SIG-M5 treated with dmso at 0.1 percent for 504 hours (cell line): ENCODE measurements around the gene KLHL15.
"Not testable (repeated sequence)": the region's sequence is repeated elsewhere in the genome, so short reads cannot be mapped to it uniquely, and the experiment has no call there.

ENCODE experiments used
- DNase-seq: peaks from one replicate; lab custom pipeline; 2025; ENCODE audit not compliant: unreplicated experiment; lab: John Stamatoyannopoulos, UW

The KLHL15 gene

GRCh38 chrX:24019448-24019847 lies 7.5 kb downstream of the KLHL15 start:
- DNase-seq: no peak

GRCh38 chrX:24018809-24019208 lies 8.2 kb downstream of the KLHL15 start:
- peak; percentile 40 for DNase-seq

GRCh38 chrX:24017674-24018073 lies 9.3 kb downstream of the KLHL15 start:
- DNase-seq: no peak

- DNase-seq: no peak
These were observed 12.5 kb downstream of the KLHL15 start for GRCh38 chrX:24014388-24015018.

- DNase-seq: no peak
These were observed 14.7 kb downstream of the KLHL15 start for GRCh38 chrX:24012266-24012665.

GRCh38 chrX:24005867-24006266 lies 21.1 kb downstream of the KLHL15 start:
- DNase-seq: no peak

GRCh38 chrX:24005028-24005427 lies 22.0 kb downstream of the KLHL15 start:
- no peak for DNase-seq

GRCh38 chrX:24002792-24003191 lies 24.2 kb downstream of the KLHL15 start:
- DNase-seq: no peak

- no peak for DNase-seq
These were observed 24.8 kb downstream of the KLHL15 start for GRCh38 chrX:24002167-24002566.

GRCh38 chrX:23999671-24000070 lies 27.3 kb downstream of the KLHL15 start:
- DNase-seq: no peak

- no peak for DNase-seq
These were observed 33.9 kb downstream of the KLHL15 start for GRCh38 chrX:23993012-23993633.

GRCh38 chrX:23992431-23992830 lies 34.6 kb downstream of the KLHL15 start:
- no peak for DNase-seq

- no peak for DNase-seq
These were observed 36.5 kb downstream of the KLHL15 start for GRCh38 chrX:23990455-23990854.

- DNase-seq: no peak
These were observed 37.3 kb downstream of the KLHL15 start for GRCh38 chrX:23989689-23990088.

- no peak for DNase-seq
These were observed 44.1 kb downstream of the KLHL15 start for GRCh38 chrX:23982891-23983290.

GRCh38 chrX:23981711-23982110 lies 45.3 kb downstream of the KLHL15 start:
- no peak for DNase-seq

GRCh38 chrX:23981222-23981621 lies 45.8 kb downstream of the KLHL15 start:
- DNase-seq: no peak

- no peak for DNase-seq
These were observed 47.0 kb downstream of the KLHL15 start for GRCh38 chrX:23980011-23980441.

GRCh38 chrX:23978491-23978890 lies 48.5 kb downstream of the KLHL15 start:
- no peak for DNase-seq

GRCh38 chrX:23965630-23966029 lies 61.4 kb downstream of the KLHL15 start:
- not testable (repeated sequence) for DNase-seq

- no peak for DNase-seq
These were observed 62.8 kb downstream of the KLHL15 start for GRCh38 chrX:23964191-23964590.

- peak; percentile 94 for DNase-seq
These were observed 67.2 kb downstream of the KLHL15 start for GRCh38 chrX:23959781-23960180.

- no peak for DNase-seq
These were observed 72.6 kb downstream of the KLHL15 start for GRCh38 chrX:23954396-23954795.
